GM18505 (cell line): Measurements from ENCODE around the gene RFPL2.

Source experiments
- ATAC-seq: cut with Tn5 transposase; IDR thresholded peaks from one replicate; pipeline ENCODE4 v1.9.1; 2021; ENCODE audit not compliant: unreplicated experiment
- POLR2A ChIP-seq: IDR thresholded peaks from 4 replicates; pipeline ENCODE4 v1.6.1; 2011; ENCODE audit warnings: borderline replicate concordance; ENCODE audit not compliant: insufficient read depth, insufficient read length; ENCODE audit errors: extremely low read depth

The RFPL2 gene

GRCh38 chr22:32204856-32205722 lies at the start of gene RFPL2:
Gene RFPL2, minus strand, starts transcription at chr22:32205073. Its CDS starts 2,622 bp downstream, at chr22:32202451.
- ATAC-seq = no peak
- TF ChIP-seq POLR2A = no peak

GRCh38 chr22:32249231-32249630 lies 44.4 kb upstream of the RFPL2 start:
- ATAC-seq = no peak
- TF ChIP-seq POLR2A = no peak

GRCh38 chr22:32248276-32248675 lies 43.4 kb upstream of the RFPL2 start:
- no peak for ATAC-seq

GRCh38 chr22:32246166-32246565 lies 41.3 kb upstream of the RFPL2 start:
- TF ChIP-seq POLR2A = no peak
- no peak for ATAC-seq

More at GRCh38 chr22:32248276-32248675, 43.4 kb upstream of the RFPL2 start:
- TF ChIP-seq POLR2A = no peak

- TF ChIP-seq POLR2A = no peak
- no peak for ATAC-seq
Measured at GRCh38 chr22:32245042-32245441, 40.2 kb upstream of the RFPL2 start.

- TF ChIP-seq POLR2A = no peak
- ATAC-seq = no peak
Measured at GRCh38 chr22:32244547-32244946, 39.7 kb upstream of the RFPL2 start.

GRCh38 chr22:32240461-32240860 lies 35.6 kb upstream of the RFPL2 start:
- no peak for TF ChIP-seq POLR2A
- ATAC-seq = no peak

- no peak for TF ChIP-seq POLR2A
- ATAC-seq = no peak
Measured at GRCh38 chr22:32237906-32238305, 33.0 kb upstream of the RFPL2 start.

GRCh38 chr22:32236970-32237369 lies 32.1 kb upstream of the RFPL2 start:
- no peak for ATAC-seq
- TF ChIP-seq POLR2A = no peak

GRCh38 chr22:32233091-32233490 lies 28.2 kb upstream of the RFPL2 start:
- ATAC-seq = no peak
- TF ChIP-seq POLR2A = no peak

- no peak for ATAC-seq
Measured at GRCh38 chr22:32232191-32232830, 27.4 kb upstream of the RFPL2 start.

GRCh38 chr22:32226326-32227104 lies 21.6 kb upstream of the RFPL2 start:
- ATAC-seq = no peak
- no peak for TF ChIP-seq POLR2A

More at GRCh38 chr22:32232191-32232830, 27.4 kb upstream of the RFPL2 start:
- TF ChIP-seq POLR2A = no peak

- ATAC-seq = no peak
- TF ChIP-seq POLR2A = no peak
Measured at GRCh38 chr22:32222991-32223390, 18.1 kb upstream of the RFPL2 start.
